Neural cell (in vitro differentiated cells): ENCODE measurements around the gene COL18A1. TPM values are rescaled to one million over a fixed set of nuclear protein-coding genes. Genes with fewer than 3 reads are reported as not detected.

ENCODE experiments used
- H2AFZ ChIP-seq: fragments of 200-600, 300-800 bp; sonication (generic), shearing (Covaris generic); 2 replicates; pipeline ENCODE4 v1.6.0; 2014; ENCODE audit warnings: low read depth, mild to moderate bottlenecking, antibody characterized with exemption, low read length, moderate library complexity
- H3F3A ChIP-seq: fragments of 200-600 bp; shearing (Covaris generic); 2 replicates; pipeline ENCODE4 v1.6.1; 2016; ENCODE audit warnings: mild to moderate bottlenecking, moderate library complexity, mixed read lengths, antibody characterized with exemption, low read length; ENCODE audit not compliant: insufficient read depth, poor library complexity, severe bottlenecking
- H3K27ac ChIP-seq: fragments of 200-600, 300-800 bp; sonication (generic), shearing (Covaris generic); 2 replicates; pipeline ENCODE4 v1.5.1; 2014; ENCODE audit warnings: mild to moderate bottlenecking, low read length, moderate library complexity
- H3K27me3 ChIP-seq: fragments of 300-800, 200-600 bp; sonication (generic), shearing (Covaris generic); 2 replicates; pipeline ENCODE4 v1.6.0; 2014; ENCODE audit warnings: mild to moderate bottlenecking, low read depth, low read length, moderate library complexity; ENCODE audit not compliant: insufficient read depth
- H3K36me3 ChIP-seq: fragments of 300-800, 200-600 bp; sonication (generic), shearing (Covaris generic); 2 replicates; pipeline ENCODE4 v1.5.1; 2014; ENCODE audit warnings: mild to moderate bottlenecking, antibody characterized with exemption, low read length, moderate library complexity; ENCODE audit not compliant: insufficient read depth
- H3K4me2 ChIP-seq: fragments of 300-800, 200-600 bp; sonication (generic), shearing (Covaris generic); 2 replicates; pipeline ENCODE4 v1.6.0; 2014; ENCODE audit warnings: mild to moderate bottlenecking, low read length
- H3K4me3 ChIP-seq: fragments of 300-800, 200-600 bp; sonication (generic), shearing (Covaris generic); 2 replicates; pipeline ENCODE4 v1.5.1; 2014; ENCODE audit warnings: mild to moderate bottlenecking, low read length, moderate library complexity
- H3K79me2 ChIP-seq: fragments of 200-600 bp; shearing (Covaris generic); replicated peaks from 2 replicates; pipeline ENCODE4 v1.6.0; 2014; ENCODE audit warnings: mild to moderate bottlenecking, low read length, moderate library complexity; ENCODE audit not compliant: insufficient read depth
- H3K9ac ChIP-seq: fragments of 300-800, 200-600 bp; sonication (generic), shearing (Covaris generic); 2 replicates; pipeline ENCODE4 v1.6.1; 2016; ENCODE audit warnings: mild to moderate bottlenecking, low read length, mixed read lengths
- H3K9me2 ChIP-seq: fragments of 200-600 bp; shearing (Covaris generic); 2 replicates; pipeline ENCODE4 v1.6.1; 2016; ENCODE audit warnings: mild to moderate bottlenecking, low read length, mixed read lengths; ENCODE audit not compliant: insufficient read depth
- H3K9me3 ChIP-seq: fragments of 200-600, 300-800 bp; sonication (generic), shearing (Covaris generic); 2 replicates; pipeline ENCODE4 v1.6.1; 2016; ENCODE audit warnings: mild to moderate bottlenecking, mixed run types, low read length, moderate library complexity, mixed read lengths
- H4K20me1 ChIP-seq: fragments of 200-600 bp; shearing (Covaris generic); 2 replicates; pipeline ENCODE4 v1.6.1; 2016; ENCODE audit warnings: mild to moderate bottlenecking, mixed run types; ENCODE audit not compliant: insufficient read depth
- CTCF ChIP-seq: fragments of 450-650 bp; IDR thresholded peaks from 2 replicates; pipeline ENCODE4 v1.5.1; 2014; ENCODE audit warnings: antibody characterized with exemption, mild to moderate bottlenecking, moderate library complexity; ENCODE audit not compliant: poor library complexity, severe bottlenecking
- EP300 ChIP-seq: fragments of 450-650 bp; conservative IDR thresholded peaks from 2 replicates; pipeline ENCODE4 v1.6.1; 2014; ENCODE audit warnings: antibody characterized with exemption, mild to moderate bottlenecking, moderate library complexity; ENCODE audit not compliant: poor library complexity, severe bottlenecking
- MXI1 ChIP-seq: fragments of 450-650 bp; conservative IDR thresholded peaks from 2 replicates; pipeline ENCODE4 v1.6.1; 2014; ENCODE audit warnings: antibody characterized with exemption, mild to moderate bottlenecking; ENCODE audit not compliant: poor library complexity, severe bottlenecking
- POLR2AphosphoS5 ChIP-seq: IDR thresholded peaks from 2 replicates; pipeline ENCODE4 v1.6.1; 2012
- RAD21 ChIP-seq: fragments of 450-650 bp; conservative IDR thresholded peaks from 2 replicates; pipeline ENCODE4 v1.6.1; 2014; ENCODE audit warnings: antibody characterized with exemption, mild to moderate bottlenecking, moderate library complexity
- REST ChIP-seq: IDR thresholded peaks from 2 replicates; pipeline ENCODE4 v1.6.1; 2012; ENCODE audit warnings: borderline replicate concordance
- SMC3 ChIP-seq: fragments of 450-650 bp; conservative IDR thresholded peaks from 2 replicates; pipeline ENCODE4 v1.6.1; 2014; ENCODE audit warnings: antibody characterized with exemption, mild to moderate bottlenecking, moderate library complexity; ENCODE audit not compliant: poor library complexity
- TAF1 ChIP-seq: IDR thresholded peaks from 2 replicates; pipeline ENCODE4 v1.6.1; 2012; ENCODE audit warnings: low read depth
- polyA plus RNA-seq: library from polyadenylated mRNA; depleted of rRNA; stranded (reverse); fragments of >200 nt; gene quantifications from 2 replicates; pipeline ENCODE4 v1.2.3, GENCODE V29; 2014

Gene COL18A1
- polyA plus RNA-seq, 1 donor from 2014 or later: 2.5 TPM

GRCh38 chr21:45370575-45370974, 34.4 kb upstream of the COL18A1 start:
- Histone ChIP-seq H3K9ac (no peak overlapping the region), H3F3A (no peaks in the 10 kb centered on the region), H4K20me1 (no peaks in the 10 kb centered on the region), H3K27ac (no peak overlapping the region), H3K9me3 (peaks cover 3% of the 10 kb centered on the region), H3K79me2 (no peaks in the 10 kb centered on the region), H3K27me3 (no peaks in the 10 kb centered on the region), H2AFZ (no peak overlapping the region), H3K4me2 (no peak overlapping the region), H3K36me3 (no peaks in the 10 kb centered on the region), H3K9me2 (no peaks in the 10 kb centered on the region), H3K4me3 (no peak overlapping the region)
- no peak for TF ChIP-seq EP300

GRCh38 chr21:45371081-45371480, 33.9 kb upstream of the COL18A1 start:
- H2AFZ ChIP-seq: no peak overlapping the region
- H3K27me3 ChIP-seq: no peaks in the 10 kb centered on the region
- H3K4me3 ChIP-seq: no peak overlapping the region
- no peak overlapping the region for H3K9ac ChIP-seq
- no peak for TF ChIP-seq RAD21
- no peak for TF ChIP-seq MXI1
- no peak for TF ChIP-seq EP300
- H3K9me3 ChIP-seq: peaks cover 3% of the 10 kb centered on the region
- H3K27ac ChIP-seq: no peak overlapping the region
- H3K9me2 ChIP-seq: no peaks in the 10 kb centered on the region
- H3K36me3 ChIP-seq: no peaks in the 10 kb centered on the region
- no peaks in the 10 kb centered on the region for H3K79me2 ChIP-seq
- no peak overlapping the region for H3K4me2 ChIP-seq
- H3F3A ChIP-seq: no peaks in the 10 kb centered on the region
- no peaks in the 10 kb centered on the region for H4K20me1 ChIP-seq

GRCh38 chr21:45371655-45372054, 33.3 kb upstream of the COL18A1 start:
- no peaks in the 10 kb centered on the region for H3F3A ChIP-seq
- no peak overlapping the region for H3K4me3 ChIP-seq
- H3K27ac ChIP-seq: no peak overlapping the region
- no peaks in the 10 kb centered on the region for H3K9me2 ChIP-seq
- no peak for TF ChIP-seq MXI1
- no peak for TF ChIP-seq SMC3
- no peak for TF ChIP-seq REST
- no peak for TF ChIP-seq POLR2AphosphoS5
- TF ChIP-seq RAD21: no peak
- no peak for TF ChIP-seq TAF1
- TF ChIP-seq CTCF: no peak
- peaks cover 3% of the 10 kb centered on the region for H3K9me3 ChIP-seq
- no peak overlapping the region for H3K9ac ChIP-seq
- H2AFZ ChIP-seq: no peak overlapping the region
- H3K79me2 ChIP-seq: no peaks in the 10 kb centered on the region
- no peak overlapping the region for H3K4me2 ChIP-seq
- H4K20me1 ChIP-seq: no peaks in the 10 kb centered on the region
- no peaks in the 10 kb centered on the region for H3K36me3 ChIP-seq
- H3K27me3 ChIP-seq: no peaks in the 10 kb centered on the region
